ENCODE data around the gene TMEM181.
"Not testable (repeated sequence)": the region's sequence is repeated elsewhere in the genome, so short reads cannot be mapped to it uniquely, and the experiment has no call there.

TMEM181 gene

DNA sequence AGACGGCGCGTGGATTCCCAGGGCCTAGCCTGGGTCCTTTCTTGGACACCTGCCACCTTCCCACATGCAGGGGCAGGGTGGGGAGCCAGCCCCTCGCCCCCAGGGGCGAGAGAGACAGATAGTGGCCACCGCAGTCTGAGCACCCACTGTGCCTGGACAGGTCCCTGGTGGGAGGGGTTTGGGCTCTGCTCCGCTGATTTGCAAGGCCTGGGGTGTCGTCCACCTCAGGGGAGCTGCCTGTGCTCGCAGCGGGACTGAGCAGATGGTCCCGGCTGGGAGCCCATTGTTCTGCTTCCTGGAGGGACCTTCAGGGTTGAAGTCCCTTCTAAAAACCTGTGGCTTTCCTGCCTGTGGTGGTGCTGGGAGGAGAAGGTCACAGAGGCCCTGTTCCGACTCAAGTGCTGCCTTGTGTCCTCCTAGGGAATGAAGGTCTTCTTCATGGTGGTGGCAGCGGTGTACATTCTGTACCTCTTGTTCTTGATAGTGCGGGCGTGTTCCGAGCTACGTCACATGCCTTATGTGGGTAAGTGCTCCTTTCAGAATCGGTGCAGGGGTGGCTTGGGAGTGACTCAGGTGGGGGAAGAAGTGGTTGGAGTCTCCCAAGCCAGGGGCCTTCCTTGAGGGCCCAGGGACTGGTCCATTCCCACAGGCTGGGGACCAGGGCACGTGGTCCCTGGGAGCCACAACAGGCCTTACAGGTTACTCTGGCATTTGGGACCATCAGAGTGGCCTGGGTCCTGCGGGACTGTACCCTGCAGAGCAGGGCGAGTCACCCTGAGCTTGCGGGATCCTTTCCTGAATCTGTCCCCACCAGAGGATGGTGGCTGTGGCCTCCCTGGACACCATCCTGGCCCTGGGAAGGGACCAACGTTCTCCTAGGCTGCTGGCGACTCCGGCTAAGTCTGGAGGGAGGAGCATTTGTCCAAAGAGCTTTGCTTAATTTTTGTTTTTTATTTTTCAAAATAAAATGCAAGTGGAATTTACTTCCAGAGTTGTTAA, 65.1 kb downstream of the TMEM181 start:
- no peak for DNase-seq

- DNase-seq = no peak
Observed at GRCh38 chr6:158625881-158626305, 66.0 kb downstream of the TMEM181 start.

- no peak for DNase-seq
Observed at GRCh38 chr6:158626360-158627167, 66.7 kb downstream of the TMEM181 start.

GRCh38 chr6:158627168-158627939, 67.5 kb downstream of the TMEM181 start:
- DNase-seq = no peak

DNA sequence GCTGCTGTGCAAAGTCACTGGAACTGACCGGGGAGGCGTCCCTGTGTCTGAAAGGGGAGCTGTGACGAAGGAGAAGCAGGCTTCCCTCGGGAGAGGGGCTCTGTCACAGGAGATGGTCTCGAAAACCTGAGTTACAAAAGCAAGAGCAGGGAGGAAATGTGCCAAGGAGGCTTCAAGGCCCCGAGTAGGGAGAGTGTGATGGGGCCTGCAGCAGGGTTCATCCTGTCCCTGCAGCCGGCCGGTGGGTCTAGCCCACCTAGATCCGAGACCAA, 68.0 kb downstream of the TMEM181 start:
- no peak for DNase-seq

GRCh38 chr6:158628542-158628941, 68.7 kb downstream of the TMEM181 start:
- DNase-seq = no peak

DNA sequence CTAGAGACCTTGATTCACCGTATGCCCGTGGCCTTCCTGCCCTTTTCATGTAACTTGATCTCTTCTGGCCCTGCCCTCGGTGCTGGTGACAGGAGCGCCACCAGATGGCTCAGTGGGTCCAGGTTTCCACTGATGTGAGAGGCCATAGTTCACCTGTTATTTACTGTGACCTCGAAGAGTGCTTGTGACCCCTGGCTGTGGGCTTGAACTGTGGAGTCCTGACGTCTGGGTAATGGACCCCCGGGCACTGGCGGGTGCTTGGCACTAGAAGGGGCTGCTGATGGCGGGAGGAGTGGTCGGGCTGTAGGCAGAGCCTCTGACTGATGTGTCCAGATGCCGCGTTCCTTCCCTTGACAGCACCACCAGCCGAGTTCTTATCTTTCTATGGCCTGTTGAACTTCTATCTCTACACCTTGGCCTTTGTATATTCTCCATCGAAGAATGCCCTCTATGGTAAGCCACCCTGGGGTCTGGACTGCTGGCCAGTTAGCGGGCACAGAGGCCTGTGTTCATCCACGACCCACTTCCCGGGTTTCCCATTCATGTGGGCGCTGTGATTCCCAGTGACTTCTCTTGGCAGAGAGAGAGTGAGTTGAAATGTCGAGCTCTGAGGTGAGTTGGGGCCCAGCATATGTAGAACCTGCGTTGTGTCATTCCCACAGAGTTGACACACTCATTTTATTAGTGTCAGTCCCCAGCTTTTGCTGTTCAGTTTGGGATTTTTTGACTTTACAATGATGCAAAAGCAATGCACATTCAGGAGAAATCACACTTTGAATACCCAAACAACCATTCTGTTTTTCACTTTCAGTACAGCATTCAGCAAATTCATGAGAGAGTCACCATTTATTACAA, 69.7 kb downstream of the TMEM181 start:
- no peak for DNase-seq

DNA sequence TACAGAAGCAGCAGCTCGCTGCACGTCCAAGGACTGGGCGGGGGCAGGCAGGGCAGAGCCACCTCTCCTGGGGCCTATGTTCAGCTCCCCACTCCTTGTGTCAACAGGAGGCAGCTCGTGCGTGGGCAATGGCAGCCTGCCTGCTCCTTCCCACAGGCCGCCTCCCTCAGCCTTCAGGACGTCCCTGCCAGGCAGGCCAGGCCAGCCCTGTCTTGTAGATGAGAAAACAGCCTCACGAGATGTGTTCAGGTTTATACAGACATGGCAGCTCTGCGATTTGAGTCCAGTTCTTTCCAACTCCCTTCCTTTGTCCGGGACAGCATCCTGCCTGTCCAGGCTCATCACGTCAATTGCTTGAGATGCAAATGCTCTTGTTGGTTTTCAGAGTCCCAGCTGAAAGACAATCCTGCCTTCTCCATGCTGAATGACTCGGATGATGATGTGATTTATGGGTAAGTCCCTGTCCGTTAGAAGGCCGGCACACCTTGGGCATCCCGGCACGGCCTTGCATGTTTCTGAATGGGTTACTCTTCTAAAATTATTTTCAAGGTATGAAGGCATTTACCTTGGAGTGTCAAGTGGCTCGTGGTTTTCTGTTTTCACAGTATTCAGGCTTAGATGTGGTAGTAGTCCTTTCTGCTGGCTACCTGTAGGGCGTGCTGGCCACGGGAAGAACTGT, 71.2 kb downstream of the TMEM181 start:
- DNase-seq = no peak

DNA sequence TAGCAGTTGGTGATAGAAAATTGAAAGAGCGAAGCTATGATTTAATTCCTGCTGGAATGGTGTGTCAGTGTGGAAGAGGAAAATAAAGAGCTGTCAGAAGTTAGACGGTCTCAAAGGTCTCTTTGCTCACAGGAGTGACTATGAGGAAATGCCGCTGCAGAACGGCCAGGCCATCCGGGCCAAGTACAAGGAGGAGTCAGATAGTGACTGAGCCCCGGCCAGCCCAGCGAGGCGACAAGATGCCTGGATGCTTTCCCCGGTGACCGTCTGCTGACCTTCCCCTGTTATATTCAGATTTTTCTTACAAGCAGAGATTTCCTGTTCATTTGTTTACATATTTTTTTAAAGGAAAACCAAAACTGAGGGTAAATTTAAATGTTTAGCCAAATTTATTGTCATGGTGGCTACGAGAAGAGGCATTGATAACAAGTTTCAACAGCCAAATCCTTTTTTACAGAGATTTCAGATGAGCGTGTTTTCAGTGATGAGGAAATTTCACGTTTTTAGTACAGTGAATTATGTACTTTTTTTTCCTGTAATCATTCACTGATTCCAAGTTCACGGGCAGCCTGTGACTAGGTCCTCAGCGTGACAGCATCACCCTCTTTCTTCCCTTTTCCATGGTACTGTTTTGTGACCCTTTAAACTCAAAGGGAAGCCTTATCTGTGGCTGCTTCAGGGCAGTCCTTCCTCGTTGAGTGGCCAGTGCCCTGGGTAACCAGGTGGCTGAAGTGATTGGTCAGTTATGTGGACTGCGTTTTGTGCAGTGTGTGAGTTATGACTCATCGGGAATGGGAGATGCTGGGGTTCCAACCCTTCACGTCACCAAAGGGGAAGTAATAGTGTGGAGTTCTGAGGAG, 72.0 kb downstream of the TMEM181 start:
- DNase-seq = no peak

GRCh38 chr6:158632538-158633119, 72.7 kb downstream of the TMEM181 start:
- DNase-seq = not testable (repeated sequence)

DNA sequence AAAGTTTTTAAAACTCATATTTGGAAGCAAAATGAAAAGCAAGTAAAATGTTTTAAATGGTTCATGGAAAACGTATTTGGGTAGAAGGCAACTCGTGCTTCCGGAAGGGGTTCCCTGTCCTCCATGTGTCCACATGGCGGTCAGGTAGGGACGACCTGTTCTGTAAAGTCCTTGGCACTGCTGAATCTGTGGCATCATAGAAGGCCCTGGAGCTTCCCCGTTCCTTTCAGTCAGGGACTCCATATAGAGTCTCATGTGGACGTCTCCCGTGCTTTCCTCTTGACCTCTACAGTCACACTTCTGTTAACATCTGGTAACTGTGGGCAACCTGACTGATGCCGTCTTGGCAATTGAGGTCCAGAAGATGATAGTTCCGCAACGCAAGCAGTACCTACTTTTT, 73.2 kb downstream of the TMEM181 start:
- no peak for DNase-seq

DNA sequence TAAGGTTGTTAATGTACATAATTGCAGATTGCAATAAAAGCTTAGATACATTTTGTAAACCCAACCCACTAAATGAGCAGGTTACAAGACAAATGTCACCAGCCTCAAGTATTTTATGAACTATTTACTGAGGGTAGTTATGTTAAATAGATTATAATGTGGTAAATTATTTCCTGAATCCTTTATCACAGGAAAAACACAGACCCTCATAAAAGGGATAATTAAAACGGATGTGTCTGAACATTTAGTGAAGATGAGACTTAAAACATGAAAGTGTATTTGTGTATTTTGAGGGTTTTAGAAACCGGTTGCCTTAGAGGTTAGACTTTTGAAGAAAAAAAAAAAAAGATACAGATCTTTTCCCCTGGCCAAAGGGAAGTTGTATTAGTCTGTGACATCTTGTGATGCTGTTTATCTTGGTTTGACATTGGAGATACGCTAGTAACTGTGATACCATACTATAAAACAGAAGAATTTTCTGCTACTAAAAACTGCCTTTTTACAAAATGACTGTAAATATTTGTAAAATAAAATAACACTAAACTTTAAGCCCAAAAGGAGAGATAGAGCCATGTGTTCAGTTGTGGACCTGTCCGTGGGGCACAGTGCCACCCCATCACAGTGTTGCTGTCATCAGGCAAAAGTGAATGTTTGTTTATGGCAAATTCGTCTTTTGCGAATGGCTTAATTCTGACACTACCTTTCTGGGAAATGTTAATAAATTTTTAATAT, 75.0 kb downstream of the TMEM181 start:
- DNase-seq = no peak

GRCh38 chr6:158635427-158636073, 75.7 kb downstream of the TMEM181 start:
- no peak for DNase-seq

GRCh38 chr6:158636778-158637177, 76.9 kb downstream of the TMEM181 start:
- no peak for DNase-seq

- no peak for DNase-seq
Observed at GRCh38 chr6:158638324-158638854, 78.5 kb downstream of the TMEM181 start.

GRCh38 chr6:158639056-158639455, 79.2 kb downstream of the TMEM181 start:
- DNase-seq = no peak

- no peak for DNase-seq
Observed at GRCh38 chr6:158640519-158640918, 80.6 kb downstream of the TMEM181 start.

GRCh38 chr6:158642097-158642601, 82.3 kb downstream of the TMEM181 start:
- DNase-seq = no peak
